ENCODE results near the gene DRC3. TPM values are rescaled to one million over a fixed set of nuclear protein-coding genes. Genes with fewer than 3 reads are reported as not detected.
A peak's percentile ranks its signal among the peaks of the same experiment; 100 is the strongest.

The DRC3 gene
- total and polyA plus RNA-seq, 12 donors: 0.55 to 3.0 (median 2.0) TPM

- no peak for DNase-seq
- no peak for ATAC-seq
- WGBS, 2 donors: 82 to 84% methylated on average over 3 of the region's 3 CpGs
- H3K4me3 ChIP-seq: no peak overlapping the region
- TF ChIP-seq, protein P1, sequence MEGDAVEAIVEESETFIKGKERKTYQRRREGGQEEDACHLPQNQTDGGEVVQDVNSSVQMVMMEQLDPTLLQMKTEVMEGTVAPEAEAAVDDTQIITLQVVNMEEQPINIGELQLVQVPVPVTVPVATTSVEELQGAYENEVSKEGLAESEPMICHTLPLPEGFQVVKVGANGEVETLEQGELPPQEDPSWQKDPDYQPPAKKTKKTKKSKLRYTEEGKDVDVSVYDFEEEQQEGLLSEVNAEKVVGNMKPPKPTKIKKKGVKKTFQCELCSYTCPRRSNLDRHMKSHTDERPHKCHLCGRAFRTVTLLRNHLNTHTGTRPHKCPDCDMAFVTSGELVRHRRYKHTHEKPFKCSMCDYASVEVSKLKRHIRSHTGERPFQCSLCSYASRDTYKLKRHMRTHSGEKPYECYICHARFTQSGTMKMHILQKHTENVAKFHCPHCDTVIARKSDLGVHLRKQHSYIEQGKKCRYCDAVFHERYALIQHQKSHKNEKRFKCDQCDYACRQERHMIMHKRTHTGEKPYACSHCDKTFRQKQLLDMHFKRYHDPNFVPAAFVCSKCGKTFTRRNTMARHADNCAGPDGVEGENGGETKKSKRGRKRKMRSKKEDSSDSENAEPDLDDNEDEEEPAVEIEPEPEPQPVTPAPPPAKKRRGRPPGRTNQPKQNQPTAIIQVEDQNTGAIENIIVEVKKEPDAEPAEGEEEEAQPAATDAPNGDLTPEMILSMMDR (IDR thresholded peaks at IDR 0.05): no peak
- H3K4me1 ChIP-seq: peaks cover 23 to 85% (median 56%) of the 10 kb centered on the region in 9 donors
- intact Hi-C loops (cut with DNase I): no loop called here
- no peaks in the 10 kb centered on the region for H3K9me3 ChIP-seq
- H3K36me3 ChIP-seq: no peaks in the 10 kb centered on the region
- no peaks in the 10 kb centered on the region for H3K27me3 ChIP-seq
- no peak overlapping the region for H3K27ac ChIP-seq
These were observed 26.6 kb upstream of the DRC3 start for GRCh38 chr17:17946093-17946492.

GRCh38 chr17:17947309-17947708, 25.4 kb upstream of the DRC3 start:
- H3K36me3 ChIP-seq: no peaks in the 10 kb centered on the region
- peaks cover 17 to 80% (median 51%) of the 10 kb centered on the region in 9 donors for H3K4me1 ChIP-seq
- no peaks in the 10 kb centered on the region for H3K27me3 ChIP-seq
- H3K27ac ChIP-seq: no peak overlapping the region
- no peaks in the 10 kb centered on the region for H3K9me3 ChIP-seq
- intact Hi-C loops (cut with DNase I): no loop called here
- TF ChIP-seq, protein P1 (IDR thresholded peaks at IDR 0.05): no peak
- WGBS, 2 donors: 84% methylated on average over 5 of the region's 5 CpGs
- DNase-seq (no peak), ATAC-seq (no peak)
- H3K4me3 ChIP-seq: no peak overlapping the region

DNA sequence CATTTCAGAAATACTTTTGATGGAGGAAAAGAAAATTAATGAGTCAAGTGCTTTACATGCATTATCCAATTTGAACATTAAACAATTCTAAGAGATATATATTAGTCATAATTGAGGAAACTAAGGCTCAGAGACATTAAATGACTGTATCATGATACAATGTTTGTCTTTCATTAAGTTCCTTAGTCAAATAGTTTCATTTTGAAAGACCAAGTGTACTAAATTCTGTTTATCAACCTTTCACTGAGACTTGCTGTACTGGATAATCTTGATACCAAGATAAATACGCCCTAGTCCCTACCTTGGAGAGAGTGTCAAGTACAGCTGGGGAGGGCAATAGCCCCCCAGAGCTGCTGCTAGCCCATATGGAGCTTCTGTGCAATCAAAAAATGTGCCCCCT, 24.7 kb upstream of the DRC3 start:
- DNase-seq (no peak), ATAC-seq (no peak)
- TF ChIP-seq, protein P1 (IDR thresholded peaks at IDR 0.05): no peak
- 83 to 97% methylated on average over 1 of the region's 1 CpG for WGBS, 2 donors
- H3K27me3 ChIP-seq: no peaks in the 10 kb centered on the region
- peaks cover 11 to 80% (median 44%) of the 10 kb centered on the region in 9 donors for H3K4me1 ChIP-seq
- H3K36me3 ChIP-seq: peaks cover 0 to 4% (median 0%) of the 10 kb centered on the region in 9 donors
- intact Hi-C loops (cut with DNase I): no loop called here
- H3K4me3 ChIP-seq: no peak overlapping the region
- no peaks in the 10 kb centered on the region for H3K9me3 ChIP-seq
- H3K27ac ChIP-seq: no peak overlapping the region

GRCh38 chr17:17950347-17950746, 22.3 kb upstream of the DRC3 start:
- Histone ChIP-seq H3K9me3 (no peaks in the 10 kb centered on the region), H3K27ac (no peak overlapping the region), H3K36me3 (peaks cover 0 to 21% (median 0%) of the 10 kb centered on the region in 9 donors), H3K4me3 (no peak overlapping the region), H3K27me3 (no peaks in the 10 kb centered on the region), H3K4me1 (peaks cover 2 to 72% (median 31%) of the 10 kb centered on the region in 9 donors)
- 87 to 92% methylated on average over 7 of the region's 7 CpGs for WGBS, 2 donors
- no peak for DNase-seq
- intact Hi-C loops (cut with DNase I): loop anchor here in 1 of 10 donors (10.0 kb wide), 1 partner anchor 56 kb away; no protein-coding TSS in a partner anchor
- peak in 1 of 8 donors; percentile 37 for ATAC-seq
- TF ChIP-seq, protein P1 (IDR thresholded peaks at IDR 0.05): no peak

Measured in heart right ventricle (tissue), 16 donors.